ENCODE data around the gene PACS1.
"Not testable (repeated sequence)": the region's sequence is repeated elsewhere in the genome, so short reads cannot be mapped to it uniquely, and the experiment has no call there.

Gene PACS1

DNA sequence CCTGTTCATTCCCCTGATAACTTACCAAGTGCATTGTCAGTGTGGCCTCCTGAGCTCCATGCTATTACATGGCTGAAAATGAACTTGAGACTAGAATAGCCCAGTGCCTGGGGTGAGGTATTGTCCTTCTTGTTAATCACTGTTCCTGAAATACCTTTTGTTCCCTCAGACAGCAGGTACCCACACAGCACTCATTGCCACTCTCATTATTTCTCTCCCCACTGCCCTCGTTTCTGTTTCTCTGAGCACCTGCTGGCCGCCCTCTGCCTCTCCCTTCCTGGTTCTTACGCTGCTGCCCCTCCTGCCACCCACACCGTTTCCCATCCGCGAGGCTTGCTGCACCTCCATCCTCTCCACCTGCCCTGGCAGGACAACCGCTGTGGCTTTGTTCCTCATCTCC is 161.5 kb downstream of the PACS1 start:
- DNase-seq = no peak

DNA sequence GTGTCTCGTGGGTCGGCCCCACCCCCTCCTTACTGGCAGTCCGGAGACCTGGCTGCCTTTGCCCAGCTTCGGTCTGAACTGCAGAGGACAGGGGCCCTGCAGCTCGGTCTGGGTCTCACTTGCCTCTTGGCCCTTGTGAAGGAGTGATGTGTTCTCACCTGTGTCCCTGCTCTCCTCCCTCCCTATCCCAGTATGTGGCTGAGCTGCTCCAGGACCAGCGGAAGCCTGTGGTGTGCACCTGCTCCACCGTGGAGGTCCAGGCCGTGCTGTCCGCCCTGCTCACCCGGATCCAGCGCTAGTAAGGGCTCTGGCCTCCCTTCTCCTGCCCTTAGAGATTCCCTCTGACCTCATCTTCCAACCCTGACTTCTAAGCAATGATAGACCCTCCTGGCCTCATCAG is 162.7 kb downstream of the PACS1 start:
- no peak for DNase-seq

DNA sequence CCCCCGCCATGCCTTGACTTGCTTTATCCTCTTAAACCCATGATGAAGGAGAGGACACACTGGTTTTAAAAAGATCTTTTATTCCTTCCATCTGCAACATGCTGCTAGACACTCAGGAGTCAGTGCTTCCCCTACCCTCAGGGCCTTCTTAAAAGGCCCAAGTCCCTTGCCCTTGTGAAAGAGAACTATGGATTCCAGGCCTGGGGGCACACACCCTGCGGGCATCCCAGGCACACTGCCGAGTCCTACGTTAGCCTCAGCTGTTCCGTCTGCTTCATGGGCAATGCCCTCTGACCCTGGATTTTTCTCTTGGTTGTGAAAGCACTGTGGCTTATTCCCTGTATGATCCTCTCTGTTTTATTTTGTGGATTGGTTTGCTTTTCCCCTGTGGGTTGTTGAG is 163.2 kb downstream of the PACS1 start:
- no peak for DNase-seq

DNA sequence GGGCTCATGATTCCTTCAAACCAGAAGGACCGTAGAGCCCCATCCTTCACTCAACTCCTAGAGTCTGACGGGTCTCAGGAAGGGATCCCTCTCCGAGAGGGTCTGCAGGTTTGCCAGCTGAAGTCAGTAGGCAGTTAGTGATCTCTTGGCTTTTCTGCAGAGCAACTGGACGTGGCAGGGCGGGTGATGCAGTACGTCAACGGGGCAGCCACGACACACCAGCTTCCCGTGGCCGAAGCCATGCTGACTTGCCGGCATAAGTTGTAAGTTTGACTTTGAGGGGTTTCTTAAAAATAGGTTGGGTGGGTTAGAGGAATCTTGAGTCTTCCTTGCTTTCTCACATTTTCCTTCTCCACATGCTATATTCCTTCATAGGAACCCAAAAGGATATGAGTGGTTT is 165.1 kb downstream of the PACS1 start:
- DNase-seq = no peak

DNA sequence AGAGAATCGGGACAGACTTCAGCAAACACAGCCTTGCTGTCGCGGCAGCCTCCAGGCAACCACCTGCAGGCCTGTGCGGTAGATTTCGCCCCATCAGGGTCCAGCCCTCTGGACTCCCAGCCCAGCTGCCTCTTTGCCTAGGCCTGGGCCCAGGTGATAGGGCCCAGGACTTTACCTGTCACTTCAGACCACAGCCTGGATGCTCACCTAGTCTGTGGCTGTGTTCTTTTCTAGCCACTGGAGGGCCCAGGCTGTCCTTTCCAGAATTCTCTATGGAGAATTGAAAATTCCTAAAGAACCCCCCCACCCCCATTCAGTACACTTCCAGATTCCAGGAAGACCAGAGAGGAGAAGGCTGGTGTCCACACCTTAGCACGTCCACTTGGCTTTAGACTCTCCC is 167.8 kb downstream of the PACS1 start:
- no peak for DNase-seq

DNA sequence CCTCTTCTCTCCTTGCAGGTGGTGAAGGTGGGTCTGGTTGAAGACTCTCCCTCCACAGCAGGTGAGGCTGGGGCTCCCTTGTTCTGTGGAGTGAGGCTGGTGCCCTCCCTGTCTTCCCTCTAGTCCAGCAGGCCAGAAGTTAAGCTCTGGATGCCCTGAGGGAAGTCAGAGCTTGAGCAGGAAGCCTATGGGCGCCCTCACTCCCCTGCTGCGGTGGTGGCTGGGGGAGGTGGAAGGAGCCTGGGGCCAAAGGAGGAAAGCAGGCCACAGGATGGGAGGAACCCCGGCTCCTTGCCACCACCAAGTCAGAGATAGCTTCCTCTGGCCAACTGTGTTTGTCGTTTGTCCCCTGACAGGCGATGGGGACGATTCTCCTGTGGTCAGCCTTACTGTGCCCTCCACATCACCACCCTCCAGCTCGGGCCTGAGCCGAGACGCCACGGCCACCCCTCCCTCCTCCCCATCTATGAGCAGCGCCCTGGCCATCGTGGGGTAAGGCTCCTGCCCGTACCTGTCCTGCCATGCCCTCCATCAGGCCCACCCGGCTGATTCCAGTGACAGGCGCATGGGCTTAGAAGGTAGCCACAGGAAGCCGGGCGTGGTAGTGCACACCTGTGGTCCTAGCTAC is 168.8 kb downstream of the PACS1 start:
- DNase-seq = no peak

DNA sequence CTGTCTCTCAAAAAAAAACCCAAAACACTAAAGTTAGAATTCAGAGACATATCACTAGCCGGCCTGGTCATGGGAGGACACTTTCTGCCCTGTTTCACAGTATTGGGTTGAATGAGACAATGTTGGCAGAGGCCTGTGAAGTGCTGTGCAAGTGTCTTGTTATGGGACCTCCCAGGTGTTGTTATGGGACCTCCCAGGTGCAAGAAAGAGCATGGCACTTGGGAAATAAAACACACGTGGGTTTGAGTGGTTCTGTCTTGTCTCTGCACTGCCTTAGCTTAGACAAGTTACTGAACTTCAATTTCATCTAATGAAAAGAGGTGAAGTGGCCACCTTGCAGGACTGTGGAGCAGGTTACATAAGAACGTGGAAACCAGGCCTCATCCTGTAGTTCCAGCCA is 169.4 kb downstream of the PACS1 start:
- no peak for DNase-seq

DNA sequence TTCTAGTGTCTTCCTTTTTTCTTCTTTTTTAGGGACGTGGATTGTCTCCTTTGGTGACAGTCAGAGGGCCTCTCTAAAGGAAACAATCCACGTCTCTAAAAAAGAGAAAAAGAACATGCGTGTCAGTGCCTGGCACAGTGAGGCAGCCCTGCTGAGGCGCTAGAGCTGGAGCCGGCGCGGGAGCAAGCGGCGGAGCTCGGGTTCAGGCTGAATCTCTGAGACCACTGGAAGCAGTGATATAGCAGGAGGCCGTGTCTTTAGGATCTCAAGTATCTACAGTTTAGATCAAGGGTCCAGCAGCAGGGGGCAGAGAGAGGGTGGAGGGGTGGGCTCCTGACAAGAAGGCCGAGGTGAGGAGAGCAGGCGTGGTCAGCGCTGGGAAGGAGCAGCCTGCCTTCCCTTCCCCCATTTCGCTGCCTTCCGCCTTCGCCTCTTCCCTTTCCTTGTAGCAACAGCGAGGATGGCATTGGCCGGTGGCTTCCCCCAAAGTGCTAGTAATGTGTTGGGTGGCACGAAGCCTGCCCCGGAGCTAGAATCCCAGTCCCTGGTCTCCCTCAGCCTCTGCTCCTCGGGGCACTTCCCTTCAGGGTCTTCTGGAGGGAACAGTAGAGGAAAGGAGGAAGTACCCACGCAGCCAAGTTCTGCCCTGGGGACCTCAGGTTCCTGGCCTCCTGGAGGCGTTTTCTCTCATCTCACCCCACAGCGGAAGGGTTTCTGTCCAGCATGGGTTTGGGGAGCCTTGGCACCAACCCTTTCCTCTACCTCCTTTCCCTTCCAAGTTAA is 170.1 kb downstream of the PACS1 start:
- DNase-seq = no peak

DNA sequence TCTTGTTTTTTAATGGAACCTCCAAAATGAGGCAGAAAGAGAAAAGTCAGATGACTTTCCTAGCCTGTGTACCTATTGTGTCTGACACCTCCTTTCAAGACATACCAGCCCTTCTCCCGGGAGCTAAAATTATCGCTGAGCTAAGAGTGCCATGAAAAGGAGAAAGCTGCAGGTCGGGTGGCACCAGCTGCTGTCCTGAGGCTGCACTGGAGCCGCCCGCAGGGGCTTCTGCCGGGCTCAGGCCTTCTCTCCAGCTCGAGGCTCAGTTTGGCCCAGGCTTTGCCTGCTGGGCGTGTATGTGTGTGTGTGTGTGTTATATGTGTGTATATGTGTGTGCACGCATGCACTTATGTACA is 170.7 kb downstream of the PACS1 start:
- DNase-seq = no peak

DNA sequence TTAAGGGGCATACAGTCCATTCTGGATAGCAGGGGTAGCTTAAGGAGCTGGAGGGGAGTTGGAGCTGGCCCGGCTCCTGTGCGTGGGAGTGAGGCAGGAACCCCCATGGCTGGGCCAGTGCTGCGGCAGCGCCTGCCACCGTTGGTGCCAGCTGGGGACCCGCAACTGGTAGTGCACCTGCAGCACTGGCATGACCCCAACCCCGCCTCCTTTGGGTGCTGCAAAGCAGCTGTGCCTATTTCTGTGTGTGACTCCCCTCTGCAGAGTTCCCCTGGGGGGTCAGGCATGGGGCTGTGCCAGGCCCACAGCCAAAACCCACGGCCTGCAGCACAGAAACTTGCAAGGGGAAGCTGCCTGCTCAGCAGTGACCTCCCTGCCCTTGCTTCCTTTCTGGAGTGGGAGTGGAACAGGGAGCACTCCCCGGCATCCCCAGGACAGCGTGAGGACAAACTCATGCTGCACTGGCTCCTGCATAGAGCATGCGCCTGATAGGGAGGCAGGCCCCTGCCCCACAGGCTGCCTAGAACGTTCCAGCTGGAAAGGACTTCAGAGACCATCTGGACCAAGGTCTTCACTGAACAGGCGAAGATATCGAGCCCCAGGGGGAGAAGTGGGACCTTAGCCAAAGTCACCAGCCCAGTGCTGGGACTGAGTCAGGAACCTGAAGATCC is 172.2 kb downstream of the PACS1 start:
- no peak for DNase-seq

DNA sequence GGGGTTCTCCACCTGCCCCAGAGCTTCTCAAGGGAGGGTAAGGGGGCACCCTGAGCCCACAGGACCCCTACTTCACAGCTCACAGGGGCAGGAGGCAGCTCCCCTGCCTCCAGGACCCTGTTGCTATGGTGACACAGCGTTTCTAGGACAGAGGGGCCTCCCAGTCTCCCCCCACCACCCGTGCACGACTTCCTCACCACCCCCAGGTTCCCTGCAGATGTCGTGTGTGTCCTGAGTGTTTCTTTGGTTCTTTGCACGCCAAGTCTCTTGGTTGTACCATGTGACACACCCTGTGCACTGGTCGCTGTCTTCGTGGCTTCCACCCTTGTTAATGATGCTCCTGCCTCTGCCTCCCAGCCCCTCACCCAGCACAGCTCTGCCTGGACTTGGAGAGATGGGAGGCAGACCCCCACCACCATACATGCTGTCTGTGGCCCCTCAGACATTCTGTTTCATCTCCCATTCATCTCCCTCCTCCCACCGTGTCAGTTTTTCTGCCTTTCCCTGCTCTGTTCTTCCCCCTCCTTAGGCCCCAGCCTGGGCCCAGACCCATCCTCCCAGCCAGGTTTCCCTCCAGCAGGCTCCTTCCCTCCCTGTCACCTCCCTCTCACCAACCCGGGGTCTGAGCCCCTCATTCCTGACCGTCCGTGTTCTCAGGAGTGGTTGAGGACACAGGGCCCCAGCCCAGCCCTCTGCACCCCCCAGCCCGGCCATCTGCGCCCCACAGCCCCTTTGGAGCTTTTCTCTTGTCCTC is 173.9 kb downstream of the PACS1 start:
- DNase-seq = no peak

DNA sequence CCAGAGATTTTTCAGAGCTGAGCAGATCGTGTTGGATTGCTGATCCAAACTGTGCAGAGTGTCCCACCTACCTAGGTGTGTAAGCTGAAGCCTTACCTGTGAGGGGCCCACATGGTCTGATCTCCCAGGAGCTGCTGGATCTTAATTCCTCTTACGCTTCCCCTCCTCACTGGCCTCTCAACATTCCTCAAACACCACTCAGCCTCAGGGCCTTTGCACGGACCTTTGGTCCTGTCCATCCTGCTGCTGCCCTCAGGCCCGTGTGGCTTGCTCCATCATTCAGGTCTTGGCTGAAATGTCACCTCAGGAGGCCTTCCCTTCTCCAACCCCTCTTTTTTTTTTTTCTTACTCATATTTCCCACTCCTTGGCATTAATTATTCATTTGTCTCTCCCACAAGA is 177.2 kb downstream of the PACS1 start:
- no peak for DNase-seq

DNA sequence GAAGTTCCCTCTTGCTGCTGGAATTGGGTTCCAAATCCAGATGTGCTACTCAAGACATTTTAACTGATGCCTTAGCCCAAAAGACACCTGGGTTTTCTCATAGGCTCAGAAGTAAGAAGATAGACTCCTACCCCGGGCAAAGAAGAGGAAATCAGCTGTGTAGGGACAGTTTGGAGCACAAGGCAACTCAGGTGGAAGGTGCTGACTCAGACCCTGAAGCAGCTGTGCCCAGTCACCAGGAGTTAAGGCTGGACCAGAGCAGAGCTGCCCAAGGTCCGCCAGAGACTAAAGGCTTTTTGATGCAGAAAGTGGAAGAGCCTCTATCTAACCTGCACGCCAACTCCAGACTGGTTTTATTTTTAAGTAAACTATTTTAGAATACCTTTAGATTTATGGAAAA is 177.7 kb downstream of the PACS1 start:
- DNase-seq = no peak

DNA sequence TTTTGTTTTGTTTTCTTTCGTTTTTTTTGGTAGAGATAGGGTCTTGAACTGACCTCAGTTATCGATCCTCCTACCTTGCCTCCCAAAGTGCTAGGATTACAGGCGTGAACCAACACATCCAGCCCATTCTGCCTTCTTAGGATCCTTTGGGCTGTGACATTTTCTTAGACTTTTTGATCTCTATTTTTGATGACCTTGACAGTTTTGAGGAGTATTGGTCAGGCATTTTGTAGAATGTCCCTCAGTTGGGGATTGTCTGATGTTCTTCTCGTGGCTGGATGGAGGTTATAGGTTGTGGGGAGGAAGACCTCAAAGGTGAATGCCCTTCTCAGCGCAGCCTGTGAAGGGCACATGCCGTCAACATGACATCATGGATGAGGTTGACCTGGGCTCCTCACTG is 178.8 kb downstream of the PACS1 start:
- no peak for DNase-seq

DNA sequence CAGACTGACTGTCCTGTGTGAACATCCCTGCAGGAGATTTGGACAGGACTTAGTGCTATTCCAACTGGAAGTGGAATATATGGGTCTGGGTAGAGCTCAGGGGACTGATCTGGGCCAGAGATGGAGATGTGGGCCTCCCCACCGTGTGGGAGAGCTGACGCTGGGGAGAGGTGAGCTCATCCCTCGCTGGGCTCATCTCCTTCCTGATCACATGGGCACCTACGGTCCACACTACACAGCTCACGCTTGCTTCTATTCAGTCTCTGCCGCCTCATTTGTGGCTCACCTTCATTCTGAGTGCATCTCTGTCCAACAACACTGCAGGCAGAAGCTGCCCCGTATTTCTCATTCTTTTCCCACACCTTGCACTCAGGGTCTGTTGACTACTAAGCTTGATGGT is 181.7 kb downstream of the PACS1 start:
- no peak for DNase-seq

DNA sequence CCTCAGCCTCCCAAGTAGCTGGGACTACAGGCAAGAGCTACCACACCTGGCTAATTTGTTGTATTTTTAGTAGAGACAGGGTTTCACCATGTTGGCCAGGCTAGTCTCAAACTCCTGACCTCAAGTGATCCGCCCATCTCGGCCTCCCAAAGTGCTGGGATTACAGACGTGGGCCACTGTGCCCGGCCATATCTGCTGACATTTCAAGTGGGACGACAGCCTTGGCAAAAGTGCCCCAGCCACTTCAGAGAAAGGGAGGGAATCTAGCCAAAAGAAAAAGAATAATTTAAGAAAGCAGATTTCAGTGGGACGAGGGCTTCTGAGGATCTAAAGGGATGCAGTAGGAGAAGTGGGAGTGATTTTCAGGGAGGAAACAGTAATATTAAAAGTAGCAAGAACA is 183.0 kb downstream of the PACS1 start:
- DNase-seq = not testable (repeated sequence)

DNA sequence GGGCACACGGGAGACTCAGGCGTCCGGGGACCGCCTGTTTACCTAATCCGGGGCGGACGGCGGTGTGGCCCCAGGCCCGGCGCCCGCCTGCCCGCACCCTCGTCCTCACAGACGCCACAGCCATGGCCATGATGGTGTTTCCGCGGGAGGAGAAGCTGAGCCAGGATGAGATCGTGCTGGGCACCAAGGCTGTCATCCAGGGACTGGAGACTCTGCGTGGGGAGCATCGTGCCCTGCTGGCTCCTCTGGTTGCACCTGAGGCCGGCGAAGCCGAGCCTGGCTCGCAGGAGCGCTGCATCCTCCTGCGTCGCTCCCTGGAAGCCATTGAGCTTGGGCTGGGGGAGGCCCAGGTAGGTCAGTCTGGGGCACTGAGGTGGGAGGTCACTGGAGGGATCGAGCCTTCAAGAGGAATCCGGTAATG is 188.4 kb downstream of the PACS1 start:
- no peak for DNase-seq

DNA sequence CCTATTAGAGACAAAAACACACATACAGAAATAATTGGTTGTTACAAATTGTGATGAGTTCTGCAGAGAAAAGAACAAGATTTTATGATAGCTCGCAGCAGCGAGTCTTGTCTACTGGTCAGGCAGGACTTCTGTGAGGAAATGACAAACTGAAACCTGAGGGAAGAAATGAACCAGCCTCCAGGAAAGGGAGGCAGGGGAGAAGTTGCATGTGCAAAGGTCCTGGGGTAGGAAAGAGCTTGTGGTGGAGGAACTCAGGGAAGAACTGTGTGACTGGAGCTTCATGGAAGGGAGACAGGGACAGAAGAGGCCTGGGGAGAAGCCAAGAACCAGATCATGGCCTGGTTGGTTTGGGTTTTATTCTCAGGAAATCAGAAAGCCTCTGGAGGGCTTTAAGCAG is 189.2 kb downstream of the PACS1 start:
- no peak for DNase-seq

DNA sequence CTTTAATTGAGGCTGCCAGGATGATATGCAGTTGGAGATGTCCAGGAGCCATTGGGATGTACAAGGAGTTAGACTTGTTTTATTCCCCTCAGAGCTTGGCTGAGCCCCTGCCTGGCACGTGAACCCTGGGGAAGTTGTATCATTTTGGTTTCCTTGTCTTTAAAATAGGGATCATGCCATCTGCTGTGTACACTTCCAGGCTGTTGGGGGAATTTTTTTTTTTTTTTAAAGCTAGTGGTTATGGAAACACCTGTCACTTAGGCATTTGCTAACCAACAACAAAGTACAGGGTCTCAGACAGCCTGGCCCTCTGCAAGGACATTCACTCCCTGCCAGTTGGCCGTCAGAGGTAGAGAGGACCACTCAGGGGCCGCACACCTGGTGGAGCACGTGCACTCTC is 189.9 kb downstream of the PACS1 start:
- no peak for DNase-seq

DNA sequence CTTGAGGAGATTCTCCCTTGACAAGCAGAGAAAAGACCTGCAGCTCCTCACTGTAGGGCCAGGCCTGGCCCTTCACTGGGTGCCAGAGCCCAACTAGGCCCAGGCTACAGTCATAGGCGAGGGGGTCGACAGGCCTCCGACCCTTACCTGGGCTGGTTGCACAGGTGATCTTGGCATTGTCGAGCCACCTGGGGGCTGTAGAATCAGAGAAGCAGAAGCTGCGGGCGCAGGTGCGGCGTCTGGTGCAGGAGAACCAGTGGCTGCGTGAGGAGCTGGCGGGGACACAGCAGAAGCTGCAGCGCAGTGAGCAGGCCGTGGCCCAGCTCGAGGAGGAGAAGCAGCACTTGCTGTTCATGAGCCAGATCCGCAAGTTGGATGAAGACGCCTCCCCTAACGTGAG is 191.5 kb downstream of the PACS1 start:
- DNase-seq = no peak

DNA sequence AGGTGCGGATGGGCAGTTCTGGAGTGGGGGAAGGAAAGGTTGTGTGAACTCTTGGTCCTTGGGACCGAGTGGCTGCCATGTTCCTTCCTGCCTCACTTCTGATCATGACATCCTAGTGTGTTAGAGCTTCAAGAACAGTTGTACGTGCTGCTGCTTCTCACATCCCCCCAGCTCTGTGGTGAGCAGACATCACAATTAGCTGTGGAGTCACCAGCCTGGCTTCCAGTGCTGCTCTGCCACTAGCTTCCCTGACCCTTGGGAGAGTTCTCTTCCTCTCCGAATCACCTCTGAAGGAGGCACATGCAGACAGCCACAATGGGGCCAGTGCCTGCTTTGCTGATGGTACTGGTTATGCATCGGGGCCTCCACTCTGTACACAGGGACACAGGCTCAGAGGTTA is 192.1 kb downstream of the PACS1 start:
- no peak for DNase-seq

DNA sequence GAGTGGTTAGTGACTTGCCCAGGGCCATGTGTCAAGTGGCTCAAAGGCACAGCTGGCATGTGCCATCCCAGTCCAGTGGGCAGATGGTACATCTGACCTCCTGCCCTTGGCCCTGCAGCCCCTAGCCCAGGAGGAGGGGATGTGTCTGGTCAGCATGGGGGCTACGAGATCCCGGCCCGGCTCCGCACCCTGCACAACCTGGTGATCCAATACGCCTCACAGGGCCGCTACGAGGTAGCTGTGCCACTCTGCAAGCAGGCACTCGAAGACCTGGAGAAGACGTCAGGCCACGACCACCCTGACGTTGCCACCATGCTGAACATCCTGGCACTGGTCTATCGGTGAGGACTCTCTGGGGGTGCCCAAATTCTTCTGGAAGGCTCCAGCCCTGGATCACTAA is 192.6 kb downstream of the PACS1 start:
- no peak for DNase-seq

DNA sequence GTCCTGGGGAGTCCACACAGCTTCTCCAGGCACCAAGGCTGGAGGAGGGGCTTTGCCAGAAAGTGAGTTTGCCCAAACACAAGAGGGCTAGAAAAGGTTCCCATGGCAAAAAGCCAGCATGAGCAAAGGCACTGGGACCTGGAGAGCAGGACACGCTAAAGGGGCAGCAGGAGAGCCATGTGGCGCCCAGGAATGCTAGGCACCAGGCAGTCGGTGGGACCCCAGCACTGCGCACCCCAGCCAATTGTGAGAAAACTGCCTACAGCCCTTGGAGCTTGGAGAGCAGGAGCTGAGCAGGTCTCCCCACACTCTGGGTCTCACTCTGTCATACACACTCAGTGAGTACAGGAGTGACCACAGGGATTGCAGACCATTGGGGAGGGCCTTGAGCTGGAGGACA is 193.2 kb downstream of the PACS1 start:
- no peak for DNase-seq

DNA sequence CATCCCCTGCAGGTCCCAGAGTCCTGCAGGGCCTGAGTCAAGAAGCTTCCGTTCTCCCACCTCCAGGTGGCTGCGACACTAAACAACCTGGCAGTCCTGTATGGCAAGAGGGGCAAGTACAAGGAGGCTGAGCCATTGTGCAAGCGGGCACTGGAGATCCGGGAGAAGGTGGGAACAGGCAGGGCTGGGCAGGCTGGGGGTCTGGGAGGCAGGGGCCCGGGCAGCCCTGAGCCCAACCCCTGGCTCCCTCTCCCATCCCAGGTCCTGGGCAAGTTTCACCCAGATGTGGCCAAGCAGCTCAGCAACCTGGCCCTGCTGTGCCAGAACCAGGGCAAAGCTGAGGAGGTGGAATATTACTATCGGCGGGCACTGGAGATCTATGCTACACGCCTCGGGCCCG is 193.7 kb downstream of the PACS1 start:
- DNase-seq = no peak
